ENCODE data around the gene CFAP45. TPM values are rescaled to one million over a fixed set of nuclear protein-coding genes. Genes with fewer than 3 reads are reported as not detected.

The CFAP45 gene
- total RNA-seq, 1 donor from 2014 or later, result 1.7 TPM

Small RNA genes within 50 kb of the gene (microRNA-seq; reads per million reads assigned to microRNA genes)
- not detected for gene MIR4259 (ENCODE audit: borderline number of aligned reads)

Other genes with a start within 250 kb of the CFAP45 start
- not detected for gene CRP, start 185.6 kb downstream of the CFAP45 start, total RNA-seq
- gene DUSP23, start 119.2 kb downstream of the CFAP45 start, total RNA-seq, result 18.7 TPM
- 0.82 TPM for gene FCRL6, start 97.8 kb downstream of the CFAP45 start, total RNA-seq
- 2.4 TPM for gene SLAMF8, start 73.3 kb downstream of the CFAP45 start, total RNA-seq
- gene VSIG8, start 37.5 kb downstream of the CFAP45 start, total RNA-seq, result not detected
- 104 TPM for gene TAGLN2, start 25.3 kb upstream of the CFAP45 start, total RNA-seq
- 0.79 TPM for gene IGSF9, start 45.4 kb upstream of the CFAP45 start, total RNA-seq
- not detected for gene SLAMF9, start 54.1 kb upstream of the CFAP45 start, total RNA-seq
- gene PIGM, start 131.8 kb upstream of the CFAP45 start, total RNA-seq, result 2.4 TPM
- gene KCNJ10, start 170.0 kb upstream of the CFAP45 start, total RNA-seq, result not detected
- gene KCNJ9, start 181.4 kb upstream of the CFAP45 start, total RNA-seq, result not detected
- 19.2 TPM for gene IGSF8, start 198.5 kb upstream of the CFAP45 start, total RNA-seq
- gene ATP1A2, start 215.6 kb upstream of the CFAP45 start, total RNA-seq, result 243 TPM